ENCODE results near the gene FBRS. TPM values are rescaled to one million over a fixed set of nuclear protein-coding genes. Genes with fewer than 3 reads are reported as not detected.

Gene FBRS
- total and polyA plus RNA-seq, 10 of the 15 experiments (the other 5 are each of a cell fraction or from before 2014, with no cell fraction given), result 0.45 to 87.6 (median 14.6) TPM

- peak; percentile 77 for TF ChIP-seq FOS (IDR thresholded peaks at IDR 0.05; ENCODE audit: borderline replicate concordance, extremely low read depth, insufficient read length)
- no peak for TF ChIP-seq ZSCAN29 (IDR thresholded peaks at IDR 0.05)
- TF ChIP-seq, protein P1, sequence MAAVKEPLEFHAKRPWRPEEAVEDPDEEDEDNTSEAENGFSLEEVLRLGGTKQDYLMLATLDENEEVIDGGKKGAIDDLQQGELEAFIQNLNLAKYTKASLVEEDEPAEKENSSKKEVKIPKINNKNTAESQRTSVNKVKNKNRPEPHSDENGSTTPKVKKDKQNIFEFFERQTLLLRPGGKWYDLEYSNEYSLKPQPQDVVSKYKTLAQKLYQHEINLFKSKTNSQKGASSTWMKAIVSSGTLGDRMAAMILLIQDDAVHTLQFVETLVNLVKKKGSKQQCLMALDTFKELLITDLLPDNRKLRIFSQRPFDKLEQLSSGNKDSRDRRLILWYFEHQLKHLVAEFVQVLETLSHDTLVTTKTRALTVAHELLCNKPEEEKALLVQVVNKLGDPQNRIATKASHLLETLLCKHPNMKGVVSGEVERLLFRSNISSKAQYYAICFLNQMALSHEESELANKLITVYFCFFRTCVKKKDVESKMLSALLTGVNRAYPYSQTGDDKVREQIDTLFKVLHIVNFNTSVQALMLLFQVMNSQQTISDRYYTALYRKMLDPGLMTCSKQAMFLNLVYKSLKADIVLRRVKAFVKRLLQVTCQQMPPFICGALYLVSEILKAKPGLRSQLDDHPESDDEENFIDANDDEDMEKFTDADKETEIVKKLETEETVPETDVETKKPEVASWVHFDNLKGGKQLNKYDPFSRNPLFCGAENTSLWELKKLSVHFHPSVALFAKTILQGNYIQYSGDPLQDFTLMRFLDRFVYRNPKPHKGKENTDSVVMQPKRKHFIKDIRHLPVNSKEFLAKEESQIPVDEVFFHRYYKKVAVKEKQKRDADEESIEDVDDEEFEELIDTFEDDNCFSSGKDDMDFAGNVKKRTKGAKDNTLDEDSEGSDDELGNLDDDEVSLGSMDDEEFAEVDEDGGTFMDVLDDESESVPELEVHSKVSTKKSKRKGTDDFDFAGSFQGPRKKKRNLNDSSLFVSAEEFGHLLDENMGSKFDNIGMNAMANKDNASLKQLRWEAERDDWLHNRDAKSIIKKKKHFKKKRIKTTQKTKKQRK (IDR thresholded peaks at IDR 0.05; ENCODE audit: low read depth, low read length), result no peak
- TF ChIP-seq MXI1 (IDR thresholded peaks at IDR 0.05; ENCODE audit: low read depth, low read length), result peak; percentile 84
- TF ChIP-seq, protein P2, sequence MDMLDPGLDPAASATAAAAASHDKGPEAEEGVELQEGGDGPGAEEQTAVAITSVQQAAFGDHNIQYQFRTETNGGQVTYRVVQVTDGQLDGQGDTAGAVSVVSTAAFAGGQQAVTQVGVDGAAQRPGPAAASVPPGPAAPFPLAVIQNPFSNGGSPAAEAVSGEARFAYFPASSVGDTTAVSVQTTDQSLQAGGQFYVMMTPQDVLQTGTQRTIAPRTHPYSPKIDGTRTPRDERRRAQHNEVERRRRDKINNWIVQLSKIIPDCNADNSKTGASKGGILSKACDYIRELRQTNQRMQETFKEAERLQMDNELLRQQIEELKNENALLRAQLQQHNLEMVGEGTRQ (IDR thresholded peaks at IDR 0.05; ENCODE audit: borderline replicate concordance, low read depth, low read length), result no peak
- no peak for TF ChIP-seq NRF1 (conservative IDR thresholded peaks at IDR 0.05; ENCODE audit: low read depth, low read length)
- TF ChIP-seq RBBP5 (conservative IDR thresholded peaks at IDR 0.05), result no peak
- no peak for TF ChIP-seq SMC3 (IDR thresholded peaks at IDR 0.05; ENCODE audit: borderline replicate concordance, low read length)
- no peak for TF ChIP-seq ZZZ3 (IDR thresholded peaks at IDR 0.05; ENCODE audit: control insufficient read depth, insufficient read length, low read depth)
- no peak for TF ChIP-seq JUND (IDR thresholded peaks at IDR 0.05; ENCODE audit: low read depth, low read length)
- no peak for TF ChIP-seq HDAC2 (IDR thresholded peaks at IDR 0.05)
- TF ChIP-seq SP1 (IDR thresholded peaks at IDR 0.05; ENCODE audit: low read depth, low read length), result peak; percentile 98
- TF ChIP-seq POLR2AphosphoS5 (IDR thresholded peaks at IDR 0.05; ENCODE audit: low read length), result peak; percentile 5; the same call in 1 of the 2 replicates
- TF ChIP-seq ZNF207 (IDR thresholded peaks at IDR 0.05; ENCODE audit: borderline replicate concordance), result no peak
- no peak for TF ChIP-seq NR2C2 (IDR thresholded peaks at IDR 0.05; ENCODE audit: borderline replicate concordance, control insufficient read depth, insufficient read length, low read depth)
- TF ChIP-seq SMARCA5 (IDR thresholded peaks at IDR 0.05), result no peak
- TF ChIP-seq, protein P3, sequence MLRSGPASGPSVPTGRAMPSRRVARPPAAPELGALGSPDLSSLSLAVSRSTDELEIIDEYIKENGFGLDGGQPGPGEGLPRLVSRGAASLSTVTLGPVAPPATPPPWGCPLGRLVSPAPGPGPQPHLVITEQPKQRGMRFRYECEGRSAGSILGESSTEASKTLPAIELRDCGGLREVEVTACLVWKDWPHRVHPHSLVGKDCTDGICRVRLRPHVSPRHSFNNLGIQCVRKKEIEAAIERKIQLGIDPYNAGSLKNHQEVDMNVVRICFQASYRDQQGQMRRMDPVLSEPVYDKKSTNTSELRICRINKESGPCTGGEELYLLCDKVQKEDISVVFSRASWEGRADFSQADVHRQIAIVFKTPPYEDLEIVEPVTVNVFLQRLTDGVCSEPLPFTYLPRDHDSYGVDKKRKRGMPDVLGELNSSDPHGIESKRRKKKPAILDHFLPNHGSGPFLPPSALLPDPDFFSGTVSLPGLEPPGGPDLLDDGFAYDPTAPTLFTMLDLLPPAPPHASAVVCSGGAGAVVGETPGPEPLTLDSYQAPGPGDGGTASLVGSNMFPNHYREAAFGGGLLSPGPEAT (IDR thresholded peaks at IDR 0.05; ENCODE audit: low read depth), result peak; percentile 85
- TF ChIP-seq BACH1 (IDR thresholded peaks at IDR 0.05; ENCODE audit: borderline replicate concordance), result no peak
- peak; percentile 56; the same call in 1 of the 2 replicates for TF ChIP-seq HDGF (IDR thresholded peaks at IDR 0.05)
- TF ChIP-seq DPF2 (IDR thresholded peaks at IDR 0.05), result no peak
- no peak for TF ChIP-seq EZH2 (IDR thresholded peaks at IDR 0.05; ENCODE audit: borderline replicate concordance, control insufficient read depth, low read depth, low read length)
- TF ChIP-seq BRCA1 (IDR thresholded peaks at IDR 0.05; ENCODE audit: low read depth, low read length), result no peak
- peak; percentile 81 for TF ChIP-seq EED (IDR thresholded peaks at IDR 0.05; ENCODE audit: low read depth)
- no peak for TF ChIP-seq CBX5 (IDR thresholded peaks at IDR 0.05; ENCODE audit: low read depth)
- TF ChIP-seq NFYA (IDR thresholded peaks at IDR 0.05; ENCODE audit: borderline replicate concordance, low read depth, low read length), result peak; percentile 92
- TF ChIP-seq IKZF2 (IDR thresholded peaks at IDR 0.05), result peak; percentile 79 to 86; a peak in 2 of 4 replicates
- no peak for TF ChIP-seq ZNF384 (IDR thresholded peaks at IDR 0.05; ENCODE audit: borderline replicate concordance, low read depth, low read length)
Observed at GRCh38 chr16:30650369-30651123, 7.7 kb upstream of the FBRS start, which contains the start of gene PRR14 (continued).
